K562 (cell line): Measurements from ENCODE around the gene SFMBT2.

Experiments used
- CBFA2T3 ChIP-seq: fragments of 450-650 bp; IDR thresholded peaks from 2 replicates; pipeline ENCODE4 v1.6.1; 2017
- CTCF ChIP-seq, 3 experiments: IDR thresholded peaks in 2 of 3; conservative IDR thresholded peaks in 1 of 3; 2 replicates each; pipeline ENCODE4 v1.5.1; 2011 to 2012; ENCODE audit warnings: low read length in 3 of 3, mild to moderate bottlenecking in 3 of 3, control low read depth in 2 of 3, improper control_type of control experiment in 1 of 3, inconsistent platforms in 1 of 3, low read depth in 1 of 3, mixed read lengths in 1 of 3, moderate library complexity in 1 of 3; ENCODE audit not compliant: insufficient read depth in 2 of 3
- EHMT2 ChIP-seq: fragments of 450-650 bp; IDR thresholded peaks from 2 replicates; pipeline ENCODE4 v1.6.1; 2018; ENCODE audit warnings: antibody characterized with exemption
- EZH2 ChIP-seq: IDR thresholded peaks from 2 replicates; pipeline ENCODE4 v1.6.1; 2012; ENCODE audit warnings: low read depth, mild to moderate bottlenecking, inconsistent platforms, low read length, borderline replicate concordance
- KDM4B ChIP-seq, 2 experiments: fragments of 450-650 bp in 1 of 2; sonication (generic) in 1 of 2; IDR thresholded peaks; 2 replicates each; pipeline ENCODE4 v1.6.1; 2016 to 2017; ENCODE audit warnings: borderline replicate concordance in 2 of 2, antibody characterized with exemption in 1 of 2, low read depth in 1 of 2, mild to moderate bottlenecking in 1 of 2
- MYNN ChIP-seq, 2 experiments: sonication (generic); formaldehyde crosslinking in 1 of 2; IDR thresholded peaks; 2 replicates each; pipeline versions ENCODE4 v1.5.0 to v1.6.1; 2016 to 2020; ENCODE audit warnings: antibody characterized with exemption in 1 of 2, missing genetic modification reagents in 1 of 2
- NFIC ChIP-seq: fragments of 450-650 bp; IDR thresholded peaks from 2 replicates; pipeline ENCODE4 v1.6.1; 2017; ENCODE audit warnings: mild to moderate bottlenecking, inconsistent platforms
- POLR2A ChIP-seq: fragments of 450-650 bp; conservative IDR thresholded peaks from 2 replicates; pipeline ENCODE4 v1.6.1; 2016
- RBBP5 ChIP-seq: fragments of 200-600 bp; sonication (generic); IDR thresholded peaks from 2 replicates; pipeline ENCODE4 v1.6.1; 2012; ENCODE audit warnings: borderline replicate concordance, mild to moderate bottlenecking, low read length, control low read depth, inconsistent platforms; ENCODE audit not compliant: insufficient read depth, poor library complexity, severe bottlenecking
- REST ChIP-seq, 2 experiments: fragments of 450-650 bp; formaldehyde crosslinking in 1 of 2; IDR thresholded peaks; 2 replicates each; pipeline versions ENCODE4 v1.4.0 to v1.6.1; 2014 to 2020; ENCODE audit warnings: mild to moderate bottlenecking in 2 of 2, borderline replicate concordance in 1 of 2, low read depth in 1 of 2
- TF ChIP-seq, protein P1 (sequence below): sonication (generic); formaldehyde crosslinking; IDR thresholded peaks from 2 replicates; pipeline ENCODE4 v1.9.0; 2022; ENCODE audit warnings: mild to moderate bottlenecking, missing genetic modification reagents

- no peak for TF ChIP-seq EHMT2
- TF ChIP-seq CTCF (IDR thresholded peaks at IDR 0.05 in 2 of 3, conservative IDR thresholded peaks at IDR 0.05 in 1 of 3; ENCODE audit: insufficient read depth in 2 of 3, low read depth in 1 of 3, low read length in 3 of 3), result no peak
- TF ChIP-seq RBBP5, result no peak
- TF ChIP-seq CBFA2T3, result no peak
- no peak for TF ChIP-seq POLR2A
- TF ChIP-seq NFIC, result no peak
- TF ChIP-seq, protein P1, sequence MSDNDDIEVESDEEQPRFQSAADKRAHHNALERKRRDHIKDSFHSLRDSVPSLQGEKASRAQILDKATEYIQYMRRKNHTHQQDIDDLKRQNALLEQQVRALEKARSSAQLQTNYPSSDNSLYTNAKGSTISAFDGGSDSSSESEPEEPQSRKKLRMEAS (CRISPR knock-in tag), result no peak
- TF ChIP-seq REST (IDR thresholded peaks at IDR 0.05; ENCODE audit: borderline replicate concordance), result no peak
- no peak for TF ChIP-seq REST (CRISPR knock-in tag; IDR thresholded peaks at IDR 0.05; ENCODE audit: low read depth)
- TF ChIP-seq EZH2, result no peak
- no peak for TF ChIP-seq MYNN (IDR thresholded peaks at IDR 0.05)
- TF ChIP-seq MYNN (CRISPR knock-in tag; IDR thresholded peaks at IDR 0.05), result no peak
- no peak for TF ChIP-seq KDM4B (IDR thresholded peaks at IDR 0.05; ENCODE audit: borderline replicate concordance in 2 of 2, low read depth in 1 of 2)
Measured at GRCh38 chr10:7274293-7274692, 136.5 kb downstream of the SFMBT2 start.
